Mesangial cell (primary cell): Measurements from ENCODE around the gene BMP2. TPM values are rescaled to one million over a fixed set of nuclear protein-coding genes. Genes with fewer than 3 reads are reported as not detected.

Experiments used
- total RNA-seq: library from RNA; depleted of rRNA; stranded (reverse); fragments of >200 nt; gene quantifications from 2 replicates; pipeline ENCODE4 v1.2.3, GENCODE V29; 2015

Gene BMP2
- 12.9 and 26.6 TPM in 2 replicates for total RNA-seq

DNA sequence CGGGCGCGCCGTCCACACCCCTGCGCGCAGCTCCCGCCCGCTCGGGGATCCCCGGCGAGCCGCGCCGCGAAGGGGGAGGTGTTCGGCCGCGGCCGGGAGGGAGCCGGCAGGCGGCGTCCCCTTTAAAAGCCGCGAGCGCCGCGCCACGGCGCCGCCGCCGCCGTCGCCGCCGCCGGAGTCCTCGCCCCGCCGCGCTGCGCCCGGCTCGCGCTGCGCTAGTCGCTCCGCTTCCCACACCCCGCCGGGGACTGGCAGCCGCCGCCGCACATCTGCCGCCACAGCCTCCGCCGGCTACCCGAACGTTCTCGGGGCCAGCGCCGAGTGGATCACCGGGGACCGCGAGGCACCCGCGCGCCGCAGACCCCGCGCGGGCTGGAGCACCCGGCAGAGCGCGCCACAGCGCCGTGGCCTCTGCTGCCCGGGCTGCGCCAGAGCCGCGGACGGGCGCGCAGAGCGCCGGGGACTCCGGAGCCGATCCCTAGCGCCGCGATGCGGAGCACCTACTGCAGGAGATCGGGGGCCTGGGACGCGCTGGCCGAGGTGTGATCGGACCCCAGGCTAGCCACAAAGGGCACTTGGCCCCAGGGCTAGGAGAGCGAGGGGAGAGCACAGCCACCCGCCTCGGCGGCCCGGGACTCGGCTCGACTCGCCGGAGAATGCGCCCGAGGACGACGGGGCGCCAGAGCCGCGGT lies at the start of gene BMP2:
Gene BMP2 (plus strand): TSS at position 151 of the 692 bp plus-strand sequence. CDS start 2,441 bp downstream, outside the sequence.

